H9 (cell line): ENCODE results near the gene IRF2. TPM values are rescaled to one million over a fixed set of nuclear protein-coding genes. Genes with fewer than 3 reads are reported as not detected.
A peak's percentile ranks its signal among the peaks of the same experiment; 100 is the strongest.

Source experiments
- DNase-seq: peaks from one replicate; pipeline ENCODE4 v3.0.0-alpha.2; 2017
- H2AFZ ChIP-seq: one replicate; pipeline ENCODE4 v1.6.1; 2013; ENCODE audit warnings: mild to moderate bottlenecking, low read length, control low read depth, moderate library complexity
- H2AK5ac ChIP-seq: 2 replicates; pipeline ENCODE4 v1.6.1; 2013; ENCODE audit warnings: low read length, control low read depth, mixed read lengths; ENCODE audit not compliant: insufficient read length
- H2BK120ac ChIP-seq: one replicate; pipeline ENCODE4 v1.6.1; 2013; ENCODE audit warnings: low read depth, mild to moderate bottlenecking, low read length, control low read depth, inconsistent platforms; ENCODE audit not compliant: poor library complexity, severe bottlenecking
- H2BK12ac ChIP-seq: 2 replicates; pipeline ENCODE4 v1.6.1; 2013; ENCODE audit warnings: low read length, control low read depth, mixed read lengths, low read depth; ENCODE audit not compliant: insufficient read length
- H2BK15ac ChIP-seq: 2 replicates; pipeline ENCODE4 v1.6.1; 2013; ENCODE audit warnings: low read depth, low read length, control low read depth
- H2BK20ac ChIP-seq: one replicate; pipeline ENCODE4 v1.6.1; 2013; ENCODE audit warnings: low read depth, mild to moderate bottlenecking, low read length, control low read depth, inconsistent platforms; ENCODE audit not compliant: poor library complexity, severe bottlenecking
- H2BK5ac ChIP-seq: 2 replicates; pipeline ENCODE4 v1.6.1; 2013; ENCODE audit warnings: low read length, control low read depth, mixed read lengths; ENCODE audit not compliant: insufficient read length
- H3K14ac ChIP-seq: 2 replicates; pipeline ENCODE4 v1.6.1; 2013; ENCODE audit warnings: low read length, control low read depth; ENCODE audit not compliant: insufficient read depth
- H3K18ac ChIP-seq: 2 replicates; pipeline ENCODE4 v1.6.1; 2013; ENCODE audit warnings: low read depth, mild to moderate bottlenecking, mixed read lengths, low read length, control low read depth; ENCODE audit not compliant: insufficient read length
- H3K23ac ChIP-seq: 2 replicates; pipeline ENCODE4 v1.6.1; 2013; ENCODE audit warnings: low read length, control low read depth, mixed read lengths, low read depth; ENCODE audit not compliant: insufficient read length
- H3K23me2 ChIP-seq: 2 replicates; pipeline ENCODE4 v1.6.1; 2013; ENCODE audit warnings: low read depth, mild to moderate bottlenecking, mixed read lengths, low read length, control low read depth; ENCODE audit not compliant: insufficient read length, poor library complexity, severe bottlenecking
- H3K27ac ChIP-seq: 2 replicates; pipeline ENCODE4 v1.5.1; 2013; ENCODE audit warnings: low read length, control low read depth, mixed read lengths, low read depth; ENCODE audit not compliant: insufficient read length
- H3K27me3 ChIP-seq: 2 replicates; pipeline ENCODE4 v1.6.1; 2013; ENCODE audit warnings: low read length, control low read depth, inconsistent platforms; ENCODE audit not compliant: insufficient read depth
- H3K4ac ChIP-seq: 2 replicates; pipeline ENCODE4 v1.6.1; 2013; ENCODE audit warnings: low read depth, mild to moderate bottlenecking, control low read depth, inconsistent platforms, low read length, moderate library complexity
- H3K4me1 ChIP-seq: 2 replicates; pipeline ENCODE4 v1.6.1; 2013; ENCODE audit warnings: low read length, control low read depth, inconsistent platforms; ENCODE audit not compliant: insufficient read depth
- H3K4me2 ChIP-seq: 2 replicates; pipeline ENCODE4 v1.6.1; 2013; ENCODE audit warnings: low read length, control low read depth, mixed read lengths; ENCODE audit not compliant: insufficient read length, insufficient read depth
- H3K56ac ChIP-seq: 2 replicates; pipeline ENCODE4 v1.6.1; 2013; ENCODE audit warnings: low read depth, mild to moderate bottlenecking, mixed read lengths, low read length, control low read depth; ENCODE audit not compliant: insufficient read length
- H3K79me1 ChIP-seq: 2 replicates; pipeline ENCODE4 v1.6.1; 2013; ENCODE audit warnings: low read depth, mild to moderate bottlenecking, moderate library complexity, low read length, control low read depth, inconsistent platforms; ENCODE audit not compliant: insufficient read depth, poor library complexity, severe bottlenecking
- H3K79me2 ChIP-seq: 2 replicates; pipeline ENCODE4 v1.6.1; 2013; ENCODE audit warnings: low read length, control low read depth, inconsistent platforms; ENCODE audit not compliant: insufficient read depth
- H3K9ac ChIP-seq: 2 replicates; pipeline ENCODE4 v1.6.1; 2013; ENCODE audit warnings: low read length, control low read depth, mixed read lengths; ENCODE audit not compliant: insufficient read length; ENCODE audit errors: extremely low read depth
- H3K9me3 ChIP-seq: one replicate; pipeline ENCODE4 v1.6.1; 2013; ENCODE audit warnings: low read depth, low read length, inconsistent platforms; ENCODE audit not compliant: control insufficient read depth
- H3T11ph ChIP-seq: one replicate; pipeline ENCODE4 v1.6.1; 2013; ENCODE audit warnings: mild to moderate bottlenecking, low read length, control low read depth, inconsistent platforms
- H4K20me1 ChIP-seq: one replicate; pipeline ENCODE4 v1.6.1; 2013; ENCODE audit not compliant: control insufficient read depth, insufficient read length, insufficient read depth
- H4K5ac ChIP-seq: 2 replicates; pipeline ENCODE4 v1.6.1; 2013; ENCODE audit warnings: low read depth, mild to moderate bottlenecking, mixed read lengths, low read length, control low read depth; ENCODE audit not compliant: insufficient read length
- H4K8ac ChIP-seq: replicated peaks from 2 replicates; pipeline ENCODE4 v1.6.1; 2013; ENCODE audit warnings: low read length, control low read depth, mixed read lengths, low read depth; ENCODE audit not compliant: insufficient read length
- H4K91ac ChIP-seq: 2 replicates; pipeline ENCODE4 v1.6.1; 2013; ENCODE audit warnings: low read depth, mild to moderate bottlenecking, moderate library complexity, mixed read lengths, low read length, control low read depth; ENCODE audit not compliant: insufficient read length
- H3K27ac Mint-ChIP-seq, 3 experiments: 2 replicates in 2 of 3; 3 replicates in 1 of 3; pipeline ENCODE4 v1.8.0; 2020 to 2021; ENCODE audit warnings: mixed read lengths in 3 of 3, mild to moderate bottlenecking in 1 of 3, moderate library complexity in 1 of 3
- H3K27me3 Mint-ChIP-seq: 2 replicates; pipeline ENCODE4 v1.8.0; 2021; ENCODE audit warnings: low read depth, mild to moderate bottlenecking, moderate library complexity, mixed read lengths
- H3K36me3 Mint-ChIP-seq, 3 experiments: 2 replicates in 2 of 3; 3 replicates in 1 of 3; pipeline ENCODE4 v1.8.0; 2020 to 2021; ENCODE audit warnings: low read depth in 3 of 3, mixed read lengths in 3 of 3; ENCODE audit not compliant: insufficient read depth in 1 of 3
- H3K4me1 Mint-ChIP-seq, 2 experiments: 2 replicates each; pipeline ENCODE4 v1.8.0; 2020; ENCODE audit warnings: mixed read lengths in 2 of 2
- H3K4me3 Mint-ChIP-seq, 2 experiments: 2 replicates in 1 of 2; 3 replicates in 1 of 2; pipeline ENCODE4 v1.8.0; 2020 to 2021; ENCODE audit warnings: mild to moderate bottlenecking in 2 of 2, mixed read lengths in 2 of 2, moderate library complexity in 1 of 2
- H3K9me3 Mint-ChIP-seq, 2 experiments: 2 replicates in 1 of 2; 3 replicates in 1 of 2; pipeline ENCODE4 v1.8.0; 2020; ENCODE audit warnings: mild to moderate bottlenecking in 2 of 2, mixed read lengths in 2 of 2, moderate library complexity in 1 of 2
- CTCF ChIP-seq: fragments of 200-600 bp; sonication (generic); conservative IDR thresholded peaks from 3 replicates; pipeline ENCODE4 v1.8.0; 2021; ENCODE audit warnings: antibody characterized with exemption, mild to moderate bottlenecking
- WGBS: extraction: QIAGEN DNeasy Blood & Tissue Kit; methylation state at CpG from one replicate; pipeline ENCODE4 v1.1.7; 2013; ENCODE audit warnings: missing lambda C conversion rate, low lambda C conversion rate, mixed read lengths; ENCODE audit not compliant: insufficient read length; ENCODE audit errors: extremely low coverage; 5-methylcytosine and 5-hydroxymethylcytosine counted together
- total RNA-seq: library from RNA; stranded (reverse); gene quantifications from 2 replicates; pipeline ENCODE4 v1.2.1, GENCODE V29; 2021

The IRF2 gene
- total RNA-seq, 1 experiment from 2014 or later: 13.5 TPM

GRCh38 chr4:184446132-184446658 is 28.2 kb downstream of the IRF2 start:
- peaks cover 66 to 72% of the 10 kb centered on the region in 2 experiments for H3K4me1 Mint-ChIP-seq

More at GRCh38 chr4:184446132-184446658, 28.2 kb downstream of the IRF2 start:
- H3K9ac ChIP-seq: no peak overlapping the region
- no peak overlapping the region for H2BK15ac ChIP-seq
- H3K9me3 ChIP-seq: no peaks in the 10 kb centered on the region
- H2BK12ac ChIP-seq: no peak overlapping the region
- peak overlapping the region in 1 of 3 experiments; percentile 47; a peak in 2 of 7 replicates for H3K27ac Mint-ChIP-seq
- H3K23ac ChIP-seq: no peak overlapping the region
- no peaks in the 10 kb centered on the region for H3K9me3 Mint-ChIP-seq
- H4K20me1 ChIP-seq: no peaks in the 10 kb centered on the region
- peak overlapping the region; percentile 66; the same call in 1 of the 2 replicates for H3K14ac ChIP-seq
- no peak overlapping the region for H2BK5ac ChIP-seq
- no peaks in the 10 kb centered on the region for H3K27me3 ChIP-seq
- H3K4me3 Mint-ChIP-seq: no peak overlapping the region; a peak in 1 of 5 replicates
- no peak for TF ChIP-seq CTCF
- H2BK20ac ChIP-seq: no peak overlapping the region
- H2BK120ac ChIP-seq: no peak overlapping the region
- H4K91ac ChIP-seq: no peak overlapping the region
- H3K4me2 ChIP-seq: no peak overlapping the region
- H3K23me2 ChIP-seq: peaks cover 3% of the 10 kb centered on the region
- WGBS: no CpG with 5 or more reads among the region's 3 CpGs
- H3K4me1 ChIP-seq: peaks cover 22% of the 10 kb centered on the region
- no peak overlapping the region for H3T11ph ChIP-seq
- H3K79me1 ChIP-seq: peaks cover 10% of the 10 kb centered on the region
- H3K36me3 Mint-ChIP-seq: peaks cover 0 to 2% (median 0%) of the 10 kb centered on the region in 3 experiments; a peak in 2 of 7 replicates
- H3K4ac ChIP-seq: no peak overlapping the region
- DNase-seq: no peak
- H4K5ac ChIP-seq: no peak overlapping the region
- H2AFZ ChIP-seq: no peak overlapping the region
- H3K56ac ChIP-seq: no peak overlapping the region
- no peaks in the 10 kb centered on the region for H3K27me3 Mint-ChIP-seq
- H2AK5ac ChIP-seq: no peak overlapping the region
- no peak overlapping the region for H3K18ac ChIP-seq
- H3K79me2 ChIP-seq: peaks cover 5% of the 10 kb centered on the region; the same call in 1 of the 2 replicates
- no peak overlapping the region for H3K27ac ChIP-seq
- no peak overlapping the region for H4K8ac ChIP-seq
